SK-N-SH treated with all-trans-retinoic acid at 6 μM for 48 hours (cell line): ENCODE data around the gene ADCY9.

ENCODE experiments used
- CSDC2 ChIP-seq: fragments of 250-450 bp; sonication (Bioruptor Pico); IDR thresholded peaks from 2 replicates; pipeline ENCODE4 v1.5.0; 2020; ENCODE audit warnings: mild to moderate bottlenecking, moderate library complexity
- ESRRG ChIP-seq: fragments of 250-450 bp; sonication (Bioruptor Pico); IDR thresholded peaks from 2 replicates; pipeline ENCODE4 v1.6.1; 2021; ENCODE audit warnings: mild to moderate bottlenecking
- ZFP3 ChIP-seq: fragments of 250-450 bp; sonication (Bioruptor Pico); IDR thresholded peaks from 2 replicates; pipeline ENCODE4 v1.5.0; 2020; ENCODE audit warnings: mild to moderate bottlenecking, moderate library complexity
- ZFP30 ChIP-seq: fragments of 450-650 bp; formaldehyde crosslinking; IDR thresholded peaks from 2 replicates; pipeline ENCODE4 v1.5.0; 2022; ENCODE audit warnings: mild to moderate bottlenecking, moderate library complexity
- ZNF70 ChIP-seq: fragments of 450-650 bp; formaldehyde crosslinking; IDR thresholded peaks from 2 replicates; pipeline ENCODE4 v1.5.0; 2020; ENCODE audit warnings: mild to moderate bottlenecking, moderate library complexity
- TF ChIP-seq, protein P1 (sequence below): fragments of 250-450 bp; sonication (Bioruptor Pico); IDR thresholded peaks from 2 replicates; pipeline ENCODE4 v1.5.1; 2021; ENCODE audit warnings: mild to moderate bottlenecking, moderate library complexity

DNA sequence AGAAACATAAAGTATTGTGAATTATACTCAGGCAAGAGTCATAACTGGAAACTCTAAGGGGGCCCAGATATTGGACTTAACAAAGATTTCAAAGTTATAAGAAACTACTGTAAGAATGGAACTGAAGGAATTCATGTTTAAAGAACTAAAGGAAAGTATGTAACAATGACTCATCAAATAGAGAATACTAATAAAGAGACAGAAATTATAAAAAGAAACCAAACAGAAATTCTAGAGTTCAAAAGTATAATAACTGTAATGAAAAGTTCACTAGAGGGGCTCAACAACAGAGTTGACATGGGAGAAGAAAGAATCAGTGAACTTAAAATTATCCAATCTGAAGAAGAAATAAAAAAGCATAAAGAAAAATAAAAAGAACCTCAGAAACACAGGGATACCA lies 55.4 kb downstream of the ADCY9 start:
- TF ChIP-seq ZFP3 (CRISPR knock-in tag) = no peak
- no peak for TF ChIP-seq ESRRG (CRISPR knock-in tag)
- no peak for TF ChIP-seq ZNF70 (CRISPR knock-in tag)
- no peak for TF ChIP-seq CSDC2 (CRISPR knock-in tag)
- TF ChIP-seq, protein P1, sequence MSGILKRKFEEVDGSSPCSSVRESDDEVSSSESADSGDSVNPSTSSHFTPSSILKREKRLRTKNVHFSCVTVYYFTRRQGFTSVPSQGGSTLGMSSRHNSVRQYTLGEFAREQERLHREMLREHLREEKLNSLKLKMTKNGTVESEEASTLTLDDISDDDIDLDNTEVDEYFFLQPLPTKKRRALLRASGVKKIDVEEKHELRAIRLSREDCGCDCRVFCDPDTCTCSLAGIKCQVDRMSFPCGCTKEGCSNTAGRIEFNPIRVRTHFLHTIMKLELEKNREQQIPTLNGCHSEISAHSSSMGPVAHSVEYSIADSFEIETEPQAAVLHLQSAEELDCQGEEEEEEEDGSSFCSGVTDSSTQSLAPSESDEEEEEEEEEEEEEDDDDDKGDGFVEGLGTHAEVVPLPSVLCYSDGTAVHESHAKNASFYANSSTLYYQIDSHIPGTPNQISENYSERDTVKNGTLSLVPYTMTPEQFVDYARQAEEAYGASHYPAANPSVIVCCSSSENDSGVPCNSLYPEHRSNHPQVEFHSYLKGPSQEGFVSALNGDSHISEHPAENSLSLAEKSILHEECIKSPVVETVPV = no peak
- no peak for TF ChIP-seq ZFP30
